Hepatocyte (in vitro differentiated cells): Measurements from ENCODE around the gene SERINC5. TPM values are rescaled to one million over a fixed set of nuclear protein-coding genes. Genes with fewer than 3 reads are reported as not detected.

Experiments used
- DNase-seq: peaks from one replicate; pipeline ENCODE4 v3.0.0-alpha.2; 2016; ENCODE audit warnings: low spot score
- H2AFZ ChIP-seq: fragments of 200-600 bp; sonication (generic); 2 replicates; pipeline ENCODE4 v1.6.0; 2016; ENCODE audit warnings: antibody characterized with exemption, mild to moderate bottlenecking
- H3K27ac ChIP-seq: fragments of 200-600 bp; sonication (generic); 2 replicates; pipeline ENCODE4 v1.5.1; 2016; ENCODE audit warnings: mild to moderate bottlenecking
- H3K27me3 ChIP-seq: fragments of 200-600 bp; sonication (generic); 2 replicates; pipeline ENCODE4 v1.6.1; 2016
- H3K36me3 ChIP-seq: fragments of 200-600 bp; sonication (generic); replicated peaks from 2 replicates; pipeline ENCODE4 v1.5.1; 2016; ENCODE audit warnings: low read depth; ENCODE audit not compliant: insufficient read depth
- H3K4me1 ChIP-seq: fragments of 200-600 bp; sonication (generic); 2 replicates; pipeline ENCODE4 v1.5.1; 2016; ENCODE audit warnings: mild to moderate bottlenecking, moderate library complexity; ENCODE audit not compliant: insufficient read depth
- H3K4me2 ChIP-seq: fragments of 200-600 bp; sonication (generic); 2 replicates; pipeline ENCODE4 v1.6.0; 2016
- H3K4me3 ChIP-seq: fragments of 200-600 bp; sonication (generic); 2 replicates; pipeline ENCODE4 v1.5.1; 2016; ENCODE audit warnings: mild to moderate bottlenecking
- H3K79me2 ChIP-seq: fragments of 200-600 bp; sonication (generic); 2 replicates; pipeline ENCODE4 v1.6.0; 2017; ENCODE audit warnings: mild to moderate bottlenecking
- H3K9me2 ChIP-seq: fragments of 200-600 bp; sonication (generic); replicated peaks from 2 replicates; pipeline ENCODE4 v1.6.0; 2017; ENCODE audit warnings: mild to moderate bottlenecking; ENCODE audit not compliant: insufficient read depth
- H3K9me3 ChIP-seq: fragments of 200-600 bp; sonication (generic); 2 replicates; pipeline ENCODE4 v1.5.1; 2016; ENCODE audit warnings: low read depth, mild to moderate bottlenecking
- H4K20me1 ChIP-seq: fragments of 200-600 bp; sonication (generic); 2 replicates; pipeline ENCODE4 v1.6.0; 2016; ENCODE audit warnings: mild to moderate bottlenecking; ENCODE audit not compliant: insufficient read depth, poor library complexity, severe bottlenecking
- CTCF ChIP-seq: fragments of 200-600 bp; sonication (generic); IDR thresholded peaks from 2 replicates; pipeline ENCODE4 v1.5.1; 2016; ENCODE audit warnings: antibody characterized with exemption, mild to moderate bottlenecking; ENCODE audit not compliant: poor library complexity
- EZH2 ChIP-seq: fragments of 200-600 bp; sonication (generic); IDR thresholded peaks from 2 replicates; pipeline ENCODE4 v1.6.1; 2016; ENCODE audit warnings: antibody characterized with exemption, mild to moderate bottlenecking, borderline replicate concordance
- EZH2phosphoT487 ChIP-seq: fragments of 200-600 bp; sonication (generic); IDR thresholded peaks from one replicate; pipeline ENCODE4 v1.6.1; 2018; ENCODE audit warnings: antibody characterized with exemption, mild to moderate bottlenecking, low read depth, moderate library complexity; ENCODE audit not compliant: unreplicated experiment, severe bottlenecking
- WGBS: methylation state at CpG from one replicate; pipeline ENCODE4 v1.1.6; 2016; ENCODE audit warnings: low lambda C conversion rate; ENCODE audit errors: missing lambda C conversion rate; 5-methylcytosine and 5-hydroxymethylcytosine counted together
- polyA plus RNA-seq: library from polyadenylated mRNA; unstranded; fragments of >200 nt; fragmentation: Nextera tagmentation; extraction: Ambion mirVana; gene quantifications from 2 replicates; pipeline ENCODE4 v1.2.1, GENCODE V29; 2016
- total RNA-seq: library from RNA; depleted of rRNA; stranded (reverse); fragments of >200 nt; gene quantifications from 2 replicates; pipeline ENCODE4 v1.2.3, GENCODE V29; 2014

SERINC5 gene
- total and polyA plus RNA-seq, 2 experiments from 2014 or later, result 19.3 to 70.2 TPM

GRCh38 chr5:80238778-80239679 is 16.8 kb downstream of the SERINC5 start:
- no peak for DNase-seq
- Histone ChIP-seq H3K79me2 (peaks cover 100% of the 10 kb centered on the region), H3K27ac (no peak overlapping the region)

DNA sequence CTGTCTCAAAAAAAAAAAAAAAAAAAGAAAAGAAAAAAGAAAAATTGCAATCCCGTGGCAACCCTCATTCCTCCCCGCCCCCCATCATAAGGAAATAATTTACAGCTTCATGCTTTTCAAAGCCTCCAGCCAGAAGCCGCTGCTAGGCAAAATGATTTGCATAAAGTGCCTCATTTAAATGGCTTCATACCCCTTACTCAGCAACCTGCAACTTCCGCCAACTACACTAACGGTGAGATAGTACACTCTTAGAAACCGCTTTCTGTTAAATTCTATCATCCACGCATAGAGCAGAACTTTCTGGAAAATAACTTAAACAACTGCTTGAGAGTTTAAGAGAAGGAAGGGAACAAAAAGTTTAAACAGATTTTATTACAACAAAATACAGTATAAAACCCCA is 17.8 kb downstream of the SERINC5 start:
- Histone ChIP-seq H3K9me2 (no peaks in the 10 kb centered on the region), H2AFZ (no peak overlapping the region), H3K36me3 (no peaks in the 10 kb centered on the region), H3K9me3 (peaks cover 8% of the 10 kb centered on the region), H3K4me2 (no peak overlapping the region), H3K27ac (no peak overlapping the region), H3K27me3 (no peaks in the 10 kb centered on the region), H4K20me1 (peaks cover 10% of the 10 kb centered on the region), H3K4me3 (no peak overlapping the region), H3K4me1 (peaks cover 6% of the 10 kb centered on the region), H3K79me2 (peaks cover 98% of the 10 kb centered on the region)
- TF ChIP-seq CTCF (no peak), EZH2 (no peak), EZH2phosphoT487 (no peak)
- 80% methylated on average over 7 of the region's 7 CpGs for WGBS
- no peak for DNase-seq

More at GRCh38 chr5:80238778-80239679, 16.8 kb downstream of the SERINC5 start:
- TF ChIP-seq CTCF (no peak), EZH2 (no peak), EZH2phosphoT487 (no peak)
- H3K9me2 ChIP-seq, result no peaks in the 10 kb centered on the region
- no peak overlapping the region for H3K4me3 ChIP-seq
- peaks cover 10% of the 10 kb centered on the region for H4K20me1 ChIP-seq
- peaks cover 11% of the 10 kb centered on the region for H3K9me3 ChIP-seq
- H3K27me3 ChIP-seq, result no peaks in the 10 kb centered on the region
- 82% methylated on average over 8 of the region's 8 CpGs for WGBS
- H3K4me1 ChIP-seq, result peaks cover 6% of the 10 kb centered on the region
- H3K4me2 ChIP-seq, result no peak overlapping the region
- H2AFZ ChIP-seq, result no peak overlapping the region
- no peaks in the 10 kb centered on the region for H3K36me3 ChIP-seq

DNA sequence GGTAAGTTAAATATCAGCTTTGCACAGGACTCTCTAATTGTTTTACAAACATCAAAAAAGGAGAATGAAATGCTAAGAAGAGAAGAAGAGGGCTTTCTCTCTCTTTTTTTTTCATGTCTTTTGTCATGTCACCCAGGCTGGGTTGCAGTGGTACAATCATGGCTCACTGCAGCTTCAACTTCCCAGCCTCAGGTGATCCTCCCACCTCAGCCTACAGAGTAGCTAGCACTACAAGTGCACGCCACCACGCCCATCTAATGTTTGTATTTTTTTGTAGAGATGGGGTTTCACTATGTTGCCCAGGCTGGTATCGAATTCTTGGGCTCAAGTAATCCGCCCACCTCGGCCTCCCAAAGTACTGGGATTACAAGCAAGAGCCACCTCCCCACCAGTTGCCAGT is 18.6 kb downstream of the SERINC5 start:
- no peak overlapping the region for H2AFZ ChIP-seq
- peaks cover 98% of the 10 kb centered on the region for H3K79me2 ChIP-seq
- peaks cover 4% of the 10 kb centered on the region for H3K9me3 ChIP-seq
- WGBS, result 96% methylated on average over 5 of the region's 5 CpGs
- DNase-seq, result no peak
- peaks cover 10% of the 10 kb centered on the region for H4K20me1 ChIP-seq
- H3K27me3 ChIP-seq, result no peaks in the 10 kb centered on the region
- no peak overlapping the region for H3K4me2 ChIP-seq
- no peak overlapping the region for H3K4me3 ChIP-seq
- H3K27ac ChIP-seq, result no peak overlapping the region
- TF ChIP-seq CTCF (no peak), EZH2phosphoT487 (no peak), EZH2 (no peak)
- H3K9me2 ChIP-seq, result no peaks in the 10 kb centered on the region
- H3K36me3 ChIP-seq, result no peaks in the 10 kb centered on the region
- peaks cover 6% of the 10 kb centered on the region for H3K4me1 ChIP-seq
